Esophagus squamous epithelium (tissue), 5 donors: ENCODE measurements around the gene MTHFSD. TPM values are rescaled to one million over a fixed set of nuclear protein-coding genes. Genes with fewer than 3 reads are reported as not detected.

Source experiments
- DNase-seq: peaks from one replicate; lab custom pipeline; 2025; lab: John Stamatoyannopoulos, UW
- H3K27ac ChIP-seq, 4 donors: fragments of 200-600 bp; sonication (generic); one replicate each; pipeline ENCODE4 v1.5.1; 2016 to 2019; ENCODE audit warnings: mild to moderate bottlenecking in 1 of 4
- H3K27me3 ChIP-seq, 4 donors: fragments of 200-600 bp; sonication (generic); 1 replicate in 3 of 4; 2 replicates in 1 of 4; pipeline versions ENCODE4 v1.5.1 to v1.6.0; 2017 to 2021; ENCODE audit warnings: antibody characterized with exemption in 1 of 4
- H3K36me3 ChIP-seq, 3 donors: fragments of 200-600 bp; sonication (generic); one replicate each; pipeline ENCODE4 v1.5.1; 2016 to 2019
- H3K4me1 ChIP-seq, 3 donors: fragments of 200-600 bp; sonication (generic); one replicate each; pipeline ENCODE4 v1.5.1; 2017 to 2019
- H3K4me3 ChIP-seq, 4 donors: fragments of 200-600 bp; sonication (generic); 1 replicate in 3 of 4; 2 replicates in 1 of 4; pipeline ENCODE4 v1.5.1; 2016 to 2019; ENCODE audit warnings: mild to moderate bottlenecking in 2 of 4, moderate library complexity in 1 of 4
- H3K9me3 ChIP-seq, 3 donors: fragments of 200-600 bp; sonication (generic); one replicate each; pipeline ENCODE4 v1.5.1; 2016 to 2019
- CTCF ChIP-seq, 6 experiments: fragments of 450-650 bp in 4 of 6; fragments of 200-600 bp in 2 of 6; sonication (generic) in 2 of 6; IDR thresholded peaks; one replicate each; pipeline ENCODE4 v1.5.1; 2016 to 2019; ENCODE audit warnings: antibody characterized with exemption in 6 of 6, mild to moderate bottlenecking in 4 of 6, moderate library complexity in 4 of 6
- POLR2A ChIP-seq, 4 donors: fragments of 450-650 bp; IDR thresholded peaks; one replicate each; pipeline ENCODE4 v1.6.1; 2017; ENCODE audit warnings: antibody characterized with exemption in 4 of 4, mild to moderate bottlenecking in 4 of 4, moderate library complexity in 3 of 4
- WGBS, 2 donors: methylation state at CpG; one replicate each; pipeline ENCODE4 v1.1.5; 2018; 5-methylcytosine and 5-hydroxymethylcytosine counted together
- intact Hi-C: fragments of 100-400 bp; cut with DNase I; formaldehyde crosslinking; loops from one replicate; pipeline ENCODE4 v1.15.0; 2022
- total RNA-seq, 4 donors: library from RNA; depleted of rRNA; stranded (reverse); fragments of >200 nt; gene quantifications; one replicate each; pipeline ENCODE4 v1.1.0, GENCODE V29; 2016
- donor health status: DM: yes; HTN: yes; CAD: no.

MTHFSD gene
- total RNA-seq, 4 donors from 2014 or later, result 10.7 to 17.7 (median 14.8) TPM

- no peak for DNase-seq
- Histone ChIP-seq H3K4me3 (no peak overlapping the region), H3K36me3 (no peaks in the 10 kb centered on the region), H3K4me1 (no peaks in the 10 kb centered on the region), H3K27me3 (peaks cover 0 to 80% (median 0%) of the 10 kb centered on the region in 4 donors), H3K9me3 (no peaks in the 10 kb centered on the region), H3K27ac (no peak overlapping the region)
- TF ChIP-seq CTCF (IDR thresholded peaks at IDR 0.05) (no peak), POLR2A (IDR thresholded peaks at IDR 0.05) (no peak)
- 77 to 84% methylated on average over 3 of the region's 3 CpGs for WGBS, 2 donors
- intact Hi-C loops, result loop anchor here (10.0 kb wide), 1 partner anchor 177 kb away; no protein-coding TSS in a partner anchor
Observed at GRCh38 chr16:86587487-86587886, 32.5 kb upstream of the MTHFSD start.

GRCh38 chr16:86585821-86586611 lies 31.0 kb upstream of the MTHFSD start:
- H3K9me3 ChIP-seq, result no peaks in the 10 kb centered on the region
- no peaks in the 10 kb centered on the region for H3K36me3 ChIP-seq
- no peak for TF ChIP-seq CTCF (IDR thresholded peaks at IDR 0.05)
- TF ChIP-seq POLR2A (IDR thresholded peaks at IDR 0.05), result no peak
- 46 to 64% methylated on average over 8 to 10 of the region's 10 CpGs for WGBS, 2 donors
- no peak overlapping the region for H3K4me3 ChIP-seq
- peak overlapping the region in 2 of 4 donors; percentile 18 to 60 for H3K27ac ChIP-seq
- intact Hi-C loops, result loop anchor here (10.0 kb wide), 1 partner anchor 179 kb away; no protein-coding TSS in a partner anchor
- H3K27me3 ChIP-seq, result peaks cover 0 to 74% (median 0%) of the 10 kb centered on the region in 4 donors
- DNase-seq, result no peak
- H3K4me1 ChIP-seq, result no peaks in the 10 kb centered on the region

GRCh38 chr16:86584726-86585721 lies 30.0 kb upstream of the MTHFSD start:
- intact Hi-C loops, result loop anchor here (10.0 kb wide), 1 partner anchor 180 kb away; no protein-coding TSS in a partner anchor
- H3K36me3 ChIP-seq, result no peaks in the 10 kb centered on the region
- WGBS, 2 donors, result 71 to 80% methylated on average over 9 to 11 of the region's 12 CpGs
- peaks cover 0 to 74% (median 2%) of the 10 kb centered on the region in 4 donors for H3K27me3 ChIP-seq
- no peak for DNase-seq
- TF ChIP-seq POLR2A (IDR thresholded peaks at IDR 0.05), result no peak
- TF ChIP-seq CTCF (IDR thresholded peaks at IDR 0.05), result no peak
- no peaks in the 10 kb centered on the region for H3K9me3 ChIP-seq
- H3K4me1 ChIP-seq, result no peaks in the 10 kb centered on the region
- peak overlapping the region in 2 of 4 donors; percentile 18 to 60 for H3K27ac ChIP-seq
- no peak overlapping the region for H3K4me3 ChIP-seq

- Histone ChIP-seq H3K4me1 (peaks cover 0 to 6% (median under 1%) of the 10 kb centered on the region in 3 donors), H3K27me3 (peaks cover 0 to 74% (median 10%) of the 10 kb centered on the region in 4 donors), H3K4me3 (no peak overlapping the region), H3K27ac (no peak overlapping the region), H3K36me3 (no peaks in the 10 kb centered on the region), H3K9me3 (no peaks in the 10 kb centered on the region)
- TF ChIP-seq POLR2A (IDR thresholded peaks at IDR 0.05) (no peak), CTCF (IDR thresholded peaks at IDR 0.05) (no peak)
- no peak for DNase-seq
- WGBS, 2 donors, result 63 to 76% methylated on average over 1 to 6 of the region's 6 CpGs
- intact Hi-C loops, result loop anchor here (10.0 kb wide), 1 partner anchor 181 kb away; no protein-coding TSS in a partner anchor
Observed at GRCh38 chr16:86584071-86584685, 29.1 kb upstream of the MTHFSD start.
